Neural cell (in vitro differentiated cells): ENCODE data around the gene RCOR3. TPM values are rescaled to one million over a fixed set of nuclear protein-coding genes. Genes with fewer than 3 reads are reported as not detected.
A peak's percentile ranks its signal among the peaks of the same experiment; 100 is the strongest.

ENCODE experiments used
- H2AFZ ChIP-seq: fragments of 200-600, 300-800 bp; sonication (generic), shearing (Covaris generic); 2 replicates; pipeline ENCODE4 v1.6.0; 2014; ENCODE audit warnings: low read depth, mild to moderate bottlenecking, antibody characterized with exemption, low read length, moderate library complexity
- H3F3A ChIP-seq: fragments of 200-600 bp; shearing (Covaris generic); 2 replicates; pipeline ENCODE4 v1.6.1; 2016; ENCODE audit warnings: mild to moderate bottlenecking, moderate library complexity, mixed read lengths, antibody characterized with exemption, low read length; ENCODE audit not compliant: insufficient read depth, poor library complexity, severe bottlenecking
- H3K27ac ChIP-seq: fragments of 200-600, 300-800 bp; sonication (generic), shearing (Covaris generic); 2 replicates; pipeline ENCODE4 v1.5.1; 2014; ENCODE audit warnings: mild to moderate bottlenecking, low read length, moderate library complexity
- H3K27me3 ChIP-seq: fragments of 300-800, 200-600 bp; sonication (generic), shearing (Covaris generic); 2 replicates; pipeline ENCODE4 v1.6.0; 2014; ENCODE audit warnings: mild to moderate bottlenecking, low read depth, low read length, moderate library complexity; ENCODE audit not compliant: insufficient read depth
- H3K36me3 ChIP-seq: fragments of 300-800, 200-600 bp; sonication (generic), shearing (Covaris generic); 2 replicates; pipeline ENCODE4 v1.5.1; 2014; ENCODE audit warnings: mild to moderate bottlenecking, antibody characterized with exemption, low read length, moderate library complexity; ENCODE audit not compliant: insufficient read depth
- H3K4me2 ChIP-seq: fragments of 300-800, 200-600 bp; sonication (generic), shearing (Covaris generic); 2 replicates; pipeline ENCODE4 v1.6.0; 2014; ENCODE audit warnings: mild to moderate bottlenecking, low read length
- H3K4me3 ChIP-seq: fragments of 300-800, 200-600 bp; sonication (generic), shearing (Covaris generic); 2 replicates; pipeline ENCODE4 v1.5.1; 2014; ENCODE audit warnings: mild to moderate bottlenecking, low read length, moderate library complexity
- H3K79me2 ChIP-seq: fragments of 200-600 bp; shearing (Covaris generic); replicated peaks from 2 replicates; pipeline ENCODE4 v1.6.0; 2014; ENCODE audit warnings: mild to moderate bottlenecking, low read length, moderate library complexity; ENCODE audit not compliant: insufficient read depth
- H3K9ac ChIP-seq: fragments of 300-800, 200-600 bp; sonication (generic), shearing (Covaris generic); 2 replicates; pipeline ENCODE4 v1.6.1; 2016; ENCODE audit warnings: mild to moderate bottlenecking, low read length, mixed read lengths
- H3K9me2 ChIP-seq: fragments of 200-600 bp; shearing (Covaris generic); 2 replicates; pipeline ENCODE4 v1.6.1; 2016; ENCODE audit warnings: mild to moderate bottlenecking, low read length, mixed read lengths; ENCODE audit not compliant: insufficient read depth
- H3K9me3 ChIP-seq: fragments of 200-600, 300-800 bp; sonication (generic), shearing (Covaris generic); 2 replicates; pipeline ENCODE4 v1.6.1; 2016; ENCODE audit warnings: mild to moderate bottlenecking, mixed run types, low read length, moderate library complexity, mixed read lengths
- H4K20me1 ChIP-seq: fragments of 200-600 bp; shearing (Covaris generic); 2 replicates; pipeline ENCODE4 v1.6.1; 2016; ENCODE audit warnings: mild to moderate bottlenecking, mixed run types; ENCODE audit not compliant: insufficient read depth
- CTCF ChIP-seq: fragments of 450-650 bp; IDR thresholded peaks from 2 replicates; pipeline ENCODE4 v1.5.1; 2014; ENCODE audit warnings: antibody characterized with exemption, mild to moderate bottlenecking, moderate library complexity; ENCODE audit not compliant: poor library complexity, severe bottlenecking
- EP300 ChIP-seq: fragments of 450-650 bp; conservative IDR thresholded peaks from 2 replicates; pipeline ENCODE4 v1.6.1; 2014; ENCODE audit warnings: antibody characterized with exemption, mild to moderate bottlenecking, moderate library complexity; ENCODE audit not compliant: poor library complexity, severe bottlenecking
- EZH2 ChIP-seq: fragments of 200-600, 300-800 bp; shearing (Covaris generic), sonication (generic); IDR thresholded peaks from 2 replicates; pipeline ENCODE4 v1.6.1; 2014; ENCODE audit warnings: antibody characterized with exemption, low read length, borderline replicate concordance, mild to moderate bottlenecking; ENCODE audit not compliant: insufficient read depth, poor library complexity, severe bottlenecking
- POLR2AphosphoS5 ChIP-seq: IDR thresholded peaks from 2 replicates; pipeline ENCODE4 v1.6.1; 2012
- RAD21 ChIP-seq: fragments of 450-650 bp; conservative IDR thresholded peaks from 2 replicates; pipeline ENCODE4 v1.6.1; 2014; ENCODE audit warnings: antibody characterized with exemption, mild to moderate bottlenecking, moderate library complexity
- REST ChIP-seq: IDR thresholded peaks from 2 replicates; pipeline ENCODE4 v1.6.1; 2012; ENCODE audit warnings: borderline replicate concordance
- SMC3 ChIP-seq: fragments of 450-650 bp; conservative IDR thresholded peaks from 2 replicates; pipeline ENCODE4 v1.6.1; 2014; ENCODE audit warnings: antibody characterized with exemption, mild to moderate bottlenecking, moderate library complexity; ENCODE audit not compliant: poor library complexity
- TAF1 ChIP-seq: IDR thresholded peaks from 2 replicates; pipeline ENCODE4 v1.6.1; 2012; ENCODE audit warnings: low read depth
- polyA plus RNA-seq: library from polyadenylated mRNA; depleted of rRNA; stranded (reverse); fragments of >200 nt; gene quantifications from 2 replicates; pipeline ENCODE4 v1.2.3, GENCODE V29; 2014

The RCOR3 gene
- polyA plus RNA-seq, 1 donor from 2014 or later = 61.6 TPM

GRCh38 chr1:211326528-211327345 lies 67.6 kb downstream of the RCOR3 start, which contains the start of gene TRAF5:
TRAF5 (plus strand) TSS chr1:211326833; CDS start chr1:211353240, 26,407 bp downstream.
- no peaks in the 10 kb centered on the region for H3K36me3 ChIP-seq
- no peak within 1 kb of the TSS for H3K9ac ChIP-seq
- no peaks in the 10 kb centered on the region for H3K79me2 ChIP-seq
- peak within 1 kb of the TSS; percentile 46 for H3K4me3 ChIP-seq
- no peak for TF ChIP-seq EP300
- no peak for TF ChIP-seq TAF1
- TF ChIP-seq POLR2AphosphoS5 = no peak
- TF ChIP-seq REST = no peak
- no peak for TF ChIP-seq CTCF
- no peak for TF ChIP-seq RAD21
- TF ChIP-seq EZH2 = no peak
- TF ChIP-seq SMC3 = no peak
- no peaks in the 10 kb centered on the region for H3F3A ChIP-seq
- H3K27ac ChIP-seq = no peak within 1 kb of the TSS
- peaks cover 6% of the 10 kb centered on the region for H3K9me3 ChIP-seq
- no peaks in the 10 kb centered on the region for H4K20me1 ChIP-seq
- no peaks in the 10 kb centered on the region for H3K9me2 ChIP-seq
- no peak within 1 kb of the TSS for H3K4me2 ChIP-seq
- peaks cover 25% of the 10 kb centered on the region for H3K27me3 ChIP-seq
- no peak within 1 kb of the TSS for H2AFZ ChIP-seq

- Histone ChIP-seq H3K79me2 (no peaks in the 10 kb centered on the region), H3K4me3 (peak overlapping the region; percentile 46), H4K20me1 (no peaks in the 10 kb centered on the region), H3K9ac (no peak overlapping the region), H2AFZ (no peak overlapping the region), H3K4me2 (no peak overlapping the region), H3K9me3 (peaks cover 6% of the 10 kb centered on the region), H3K36me3 (no peaks in the 10 kb centered on the region), H3K9me2 (no peaks in the 10 kb centered on the region), H3K27ac (no peak overlapping the region), H3K27me3 (peaks cover 25% of the 10 kb centered on the region), H3F3A (no peaks in the 10 kb centered on the region)
- TF ChIP-seq REST = no peak
- no peak for TF ChIP-seq RAD21
- no peak for TF ChIP-seq EZH2
- no peak for TF ChIP-seq POLR2AphosphoS5
- TF ChIP-seq SMC3 = no peak
Observed at GRCh38 chr1:211327346-211327921, 68.3 kb downstream of the RCOR3 start.
